NCI-H748 treated with DMSO at 0.1 percent for 48 hours (cell line): ENCODE results near the gene SERPINA6.
"Not testable (repeated sequence)": the region's sequence is repeated elsewhere in the genome, so short reads cannot be mapped to it uniquely, and the experiment has no call there.

Experiments used
- DNase-seq: peaks from one replicate; lab custom pipeline; 2025; lab: John Stamatoyannopoulos, UW

SERPINA6 gene

GRCh38 chr14:94292526-94292871 is 30.6 kb downstream of the SERPINA6 start:
- DNase-seq: no peak

- no peak for DNase-seq
These were observed 31.1 kb downstream of the SERPINA6 start for GRCh38 chr14:94291906-94292525.

GRCh38 chr14:94291159-94291905 is 31.8 kb downstream of the SERPINA6 start:
- DNase-seq: no peak

- no peak for DNase-seq
These were observed 32.9 kb downstream of the SERPINA6 start for GRCh38 chr14:94290197-94290596.

GRCh38 chr14:94288610-94289465 is 34.3 kb downstream of the SERPINA6 start:
- DNase-seq: no peak

GRCh38 chr14:94285158-94285557 is 38.0 kb downstream of the SERPINA6 start:
- DNase-seq: no peak

- DNase-seq: no peak
These were observed 38.9 kb downstream of the SERPINA6 start for GRCh38 chr14:94284221-94284620.

- no peak for DNase-seq
These were observed 40.0 kb downstream of the SERPINA6 start for GRCh38 chr14:94282991-94283723.

- DNase-seq: no peak
These were observed 44.4 kb downstream of the SERPINA6 start for GRCh38 chr14:94278731-94279130.

GRCh38 chr14:94276898-94277561 is 46.1 kb downstream of the SERPINA6 start:
- DNase-seq: not testable (repeated sequence)

- DNase-seq: no peak
These were observed 54.0 kb downstream of the SERPINA6 start for GRCh38 chr14:94269156-94269555.

GRCh38 chr14:94268582-94268981 is 54.6 kb downstream of the SERPINA6 start:
- DNase-seq: not testable (repeated sequence)

- DNase-seq: no peak
These were observed 55.8 kb downstream of the SERPINA6 start for GRCh38 chr14:94267352-94267751.

GRCh38 chr14:94264195-94264594 is 58.9 kb downstream of the SERPINA6 start:
- DNase-seq: not testable (repeated sequence)
